HEK293 (cell line): ENCODE data around the gene HYI.
A peak's percentile ranks its signal among the peaks of the same experiment; 100 is the strongest.

Experiments used
- CTCF ChIA-PET: fragments of 350-600 bp; formaldehyde crosslinking; extraction: SDS; loops from one replicate; lab custom pipeline; 2021; ENCODE audit warnings: antibody characterized with exemption; lab: Yijun Ruan, JAX
- POLR2A ChIA-PET: fragments of 300-600 bp; formaldehyde crosslinking; extraction: SDS; loops from one replicate; lab custom pipeline; 2020; ENCODE audit warnings: antibody characterized with exemption, inconsistent platforms; lab: Yijun Ruan, JAX
- H3K27ac ChIP-seq: fragments of 200-500 bp; sonication (Bioruptor generic); 2 replicates; pipeline ENCODE4 v1.5.1; 2014; ENCODE audit warnings: low read depth, low read length, control low read depth, inconsistent platforms; ENCODE audit errors: extremely low read depth
- H3K36me3 ChIP-seq, 2 experiments: fragments of 200-500 bp in 1 of 2; sonication (Bioruptor generic) in 1 of 2; 1 replicate in 1 of 2; 2 replicates in 1 of 2; pipeline ENCODE4 v1.5.1; 2014 to 2017; ENCODE audit warnings: inconsistent platforms in 2 of 2, low read length in 2 of 2; ENCODE audit not compliant: control insufficient read depth in 2 of 2, insufficient read depth in 1 of 2
- H3K4me1 ChIP-seq: fragments of 200-500 bp; sonication (Bioruptor generic); 2 replicates; pipeline ENCODE4 v1.5.1; 2014; ENCODE audit warnings: mild to moderate bottlenecking, low read length, inconsistent platforms; ENCODE audit not compliant: control insufficient read depth, insufficient read depth
- H3K4me3 ChIP-seq: 2 replicates; pipeline ENCODE4 v1.5.1; 2011; ENCODE audit warnings: low read depth, mild to moderate bottlenecking, control low read depth, low read length, moderate library complexity
- H3K9me3 ChIP-seq: fragments of 200-500 bp; sonication (Bioruptor generic); 2 replicates; pipeline ENCODE4 v1.5.1; 2014; ENCODE audit warnings: low read depth, low read length, inconsistent platforms; ENCODE audit not compliant: control insufficient read depth, insufficient read depth
- BCL11B ChIP-seq: fragments of 450-650 bp; formaldehyde crosslinking; IDR thresholded peaks from 2 replicates; pipeline ENCODE4 v1.5.1; 2016; ENCODE audit warnings: low read depth, missing biosample characterization, missing genetic modification characterization
- GLI2 ChIP-seq: fragments of 450-650 bp; formaldehyde crosslinking; IDR thresholded peaks from 2 replicates; pipeline ENCODE4; 2017; ENCODE audit warnings: missing biosample characterization, missing genetic modification characterization, low read depth, borderline replicate concordance
- GLIS2 ChIP-seq: fragments of 450-650 bp; formaldehyde crosslinking; IDR thresholded peaks from 2 replicates; pipeline ENCODE4 v1.5.1; 2016; ENCODE audit warnings: missing biosample characterization, missing genetic modification characterization
- IKZF3 ChIP-seq: fragments of 450-650 bp; IDR thresholded peaks from 2 replicates; pipeline ENCODE4 v1.5.0; 2018; ENCODE audit warnings: missing biosample characterization, mild to moderate bottlenecking, missing genetic modification characterization, moderate library complexity
- KLF8 ChIP-seq: fragments of 450-650 bp; formaldehyde crosslinking; IDR thresholded peaks from 2 replicates; pipeline ENCODE4 v1.5.1; 2016; ENCODE audit warnings: missing biosample characterization, missing genetic modification characterization
- RBAK ChIP-seq: fragments of 450-650 bp; formaldehyde crosslinking; IDR thresholded peaks from 2 replicates; pipeline ENCODE4 v1.5.1; 2016; ENCODE audit warnings: missing biosample characterization, missing genetic modification characterization
- SP2 ChIP-seq: fragments of 450-650 bp; formaldehyde crosslinking; IDR thresholded peaks from 2 replicates; pipeline ENCODE4 v1.5.1; 2016; ENCODE audit warnings: missing biosample characterization, missing genetic modification characterization
- SP3 ChIP-seq: fragments of 450-650 bp; formaldehyde crosslinking; IDR thresholded peaks from 2 replicates; pipeline ENCODE4 v1.5.1; 2016; ENCODE audit warnings: missing biosample characterization, missing genetic modification characterization
- WT1 ChIP-seq: fragments of 450-650 bp; formaldehyde crosslinking; IDR thresholded peaks from 2 replicates; pipeline ENCODE4 v1.5.1; 2016; ENCODE audit warnings: missing biosample characterization, missing genetic modification characterization
- ZBTB10 ChIP-seq: fragments of 450-650 bp; formaldehyde crosslinking; IDR thresholded peaks from 2 replicates; pipeline ENCODE4 v1.5.1; 2016; ENCODE audit warnings: missing biosample characterization, missing genetic modification characterization
- ZBTB11 ChIP-seq: fragments of 450-650 bp; formaldehyde crosslinking; conservative IDR thresholded peaks from 2 replicates; pipeline ENCODE4 v1.5.1; 2016; ENCODE audit warnings: low read depth, missing biosample characterization, missing genetic modification characterization
- ZBTB26 ChIP-seq: fragments of 450-650 bp; formaldehyde crosslinking; optimal IDR thresholded peaks from 2 replicates; pipeline ENCODE3; 2016; ENCODE audit warnings: missing biosample characterization, mild to moderate bottlenecking, missing genetic modification characterization
- ZNF138 ChIP-seq: fragments of 450-650 bp; formaldehyde crosslinking; IDR thresholded peaks from 2 replicates; pipeline ENCODE4 v1.5.1; 2016; ENCODE audit warnings: missing biosample characterization, missing genetic modification characterization, borderline replicate concordance
- ZNF175 ChIP-seq: fragments of 450-650 bp; formaldehyde crosslinking; IDR thresholded peaks from 2 replicates; pipeline ENCODE4 v1.5.1; 2016; ENCODE audit warnings: missing biosample characterization, missing genetic modification characterization
- ZNF239 ChIP-seq: fragments of 450-650 bp; formaldehyde crosslinking; IDR thresholded peaks from 2 replicates; pipeline ENCODE4 v1.5.1; 2016; ENCODE audit warnings: missing biosample characterization, missing genetic modification characterization
- ZNF24 ChIP-seq: fragments of 450-650 bp; formaldehyde crosslinking; IDR thresholded peaks from 2 replicates; pipeline ENCODE4 v1.5.1; 2016; ENCODE audit warnings: missing biosample characterization, missing genetic modification characterization
- ZNF335 ChIP-seq: fragments of 450-650 bp; formaldehyde crosslinking; conservative IDR thresholded peaks from 2 replicates; pipeline ENCODE4 v1.5.1; 2016; ENCODE audit warnings: missing biosample characterization, missing genetic modification characterization
- ZNF366 ChIP-seq: fragments of 450-650 bp; formaldehyde crosslinking; conservative IDR thresholded peaks from 2 replicates; pipeline ENCODE4 v1.5.1; 2016; ENCODE audit warnings: missing biosample characterization, missing genetic modification characterization
- ZNF398 ChIP-seq: fragments of 450-650 bp; formaldehyde crosslinking; IDR thresholded peaks from 2 replicates; pipeline ENCODE4 v1.5.1; 2017; ENCODE audit warnings: missing biosample characterization, missing genetic modification characterization
- ZNF423 ChIP-seq: fragments of 450-650 bp; formaldehyde crosslinking; IDR thresholded peaks from 2 replicates; pipeline ENCODE4 v1.5.1; 2016; ENCODE audit warnings: missing biosample characterization, missing genetic modification characterization
- ZNF501 ChIP-seq: fragments of 450-650 bp; formaldehyde crosslinking; IDR thresholded peaks from 2 replicates; pipeline ENCODE4 v1.5.1; 2016; ENCODE audit warnings: missing biosample characterization, missing genetic modification characterization
- ZNF514 ChIP-seq: fragments of 450-650 bp; formaldehyde crosslinking; IDR thresholded peaks from 2 replicates; pipeline ENCODE4 v1.5.1; 2016; ENCODE audit warnings: missing biosample characterization, missing genetic modification characterization
- ZNF580 ChIP-seq: fragments of 450-650 bp; formaldehyde crosslinking; IDR thresholded peaks from 2 replicates; pipeline ENCODE4 v1.5.1; 2016; ENCODE audit warnings: missing biosample characterization, missing genetic modification characterization
- ZNF664 ChIP-seq: fragments of 450-650 bp; formaldehyde crosslinking; IDR thresholded peaks from 2 replicates; pipeline ENCODE4 v1.5.1; 2016; ENCODE audit warnings: missing biosample characterization, missing genetic modification characterization
- ZSCAN18 ChIP-seq: fragments of 450-650 bp; formaldehyde crosslinking; IDR thresholded peaks from 2 replicates; pipeline ENCODE4 v1.5.1; 2016; ENCODE audit warnings: missing biosample characterization, missing genetic modification characterization

The HYI gene

GRCh38 chr1:43453442-43454269 lies at the start of gene HYI:
Gene HYI, minus strand, starts transcription at chr1:43453931. Its CDS starts 138 bp downstream, at chr1:43453793.
- POLR2A ChIA-PET, result interaction anchor here (0.9 to 1.2 kb wide), 3 partner anchors 15 to 196 kb away, joined by 4 to 5 read pairs (median 4); partner anchors contain the start of gene KDM4A
- Histone ChIP-seq H3K4me3 (peak within 1 kb of the TSS; percentile 39), H3K9me3 (no peaks in the 10 kb centered on the region), H3K27ac (peak within 1 kb of the TSS; percentile 71), H3K36me3 (peaks cover 0 to 43% of the 10 kb centered on the region in 2 experiments; a peak in 1 of 3 replicates), H3K4me1 (no peaks in the 10 kb centered on the region)
- CTCF ChIA-PET, result interaction anchor here (0.5 to 1.7 kb wide), 3 partner anchors 8 to 1578 kb away, joined by 4 to 8 read pairs (median 6); no protein-coding TSS in a partner anchor
- TF ChIP-seq ZBTB10 (tag by site-specific recombination) (peak; percentile 67; the same call in 1 of the 2 replicates), ZNF138 (tag by site-specific recombination) (no peak), ZNF514 (tag by site-specific recombination) (no peak), ZNF501 (peak; percentile 27; the same call in 1 of the 2 replicates), ZNF335 (tag by site-specific recombination) (peak; percentile 96), SP3 (peak; percentile 46; the same call in 1 of the 2 replicates), WT1 (tag by site-specific recombination) (peak; percentile 30; the same call in 1 of the 2 replicates), ZNF24 (tag by site-specific recombination) (peak; percentile 30; the same call in 1 of the 2 replicates), ZNF398 (0 out of 2 replicates have a peak, but pooled peaks have one; percentile 20), KLF8 (tag by site-specific recombination) (peak; percentile 63), GLI2 (no peak), GLIS2 (tag by site-specific recombination) (peak; percentile 67; the same call in 1 of the 2 replicates), ZNF366 (peak; percentile 66), ZSCAN18 (tag by site-specific recombination) (no peak), ZNF423 (tag by site-specific recombination) (0 out of 2 replicates have a peak, but pooled peaks have one; percentile 7), ZNF239 (tag by site-specific recombination) (no peak), IKZF3 (tag by site-specific recombination) (peak; percentile 66; the same call in 1 of the 2 replicates), ZNF175 (no peak), ZBTB26 (tag by site-specific recombination) (peak; percentile 75), ZNF580 (tag by site-specific recombination) (no peak), RBAK (tag by site-specific recombination) (no peak), ZNF664 (tag by site-specific recombination) (no peak), SP2 (peak; percentile 71), BCL11B (no peak), ZBTB11 (tag by site-specific recombination) (peak; percentile 40; the same call in 1 of the 2 replicates)
